ENCODE results near the gene PROX1.

Gene PROX1

GRCh38 chr1:213987927-213988506 lies at the start of gene PROX1:
TSS of gene PROX1 (plus strand) at chr1:213987973. CDS start at chr1:213996536, 8,563 bp downstream.
- DNase-seq: no peak

- no peak for DNase-seq
These were observed 49.0 kb upstream of the PROX1 start for GRCh38 chr1:213938776-213939175.

GRCh38 chr1:213939888-213940287 lies 47.9 kb upstream of the PROX1 start:
- DNase-seq: no peak

- no peak for DNase-seq
These were observed 46.8 kb upstream of the PROX1 start for GRCh38 chr1:213940947-213941346.

GRCh38 chr1:213942061-213942460 lies 45.7 kb upstream of the PROX1 start:
- no peak for DNase-seq

GRCh38 chr1:213947200-213947801 lies 40.5 kb upstream of the PROX1 start:
- DNase-seq: no peak

GRCh38 chr1:213951876-213952275 lies 35.9 kb upstream of the PROX1 start:
- DNase-seq: no peak

GRCh38 chr1:213953806-213954205 lies 34.0 kb upstream of the PROX1 start:
- DNase-seq: no peak

GRCh38 chr1:213956295-213956770 lies 31.4 kb upstream of the PROX1 start:
- DNase-seq: no peak

- DNase-seq: no peak
These were observed 29.4 kb upstream of the PROX1 start for GRCh38 chr1:213958346-213958745.

GRCh38 chr1:213960963-213961362 lies 26.8 kb upstream of the PROX1 start:
- no peak for DNase-seq

- no peak for DNase-seq
These were observed 25.3 kb upstream of the PROX1 start for GRCh38 chr1:213962508-213962907.

- DNase-seq: no peak
These were observed 21.7 kb upstream of the PROX1 start for GRCh38 chr1:213966122-213966521.

- no peak for DNase-seq
These were observed 19.5 kb upstream of the PROX1 start for GRCh38 chr1:213968146-213968825.

- DNase-seq: no peak
These were observed 17.7 kb upstream of the PROX1 start for GRCh38 chr1:213969958-213970555.

- DNase-seq: no peak
These were observed 15.6 kb upstream of the PROX1 start for GRCh38 chr1:213972141-213972540.

- DNase-seq: no peak
These were observed 14.6 kb upstream of the PROX1 start for GRCh38 chr1:213973129-213973528.

GRCh38 chr1:213976665-213977485 lies 10.9 kb upstream of the PROX1 start:
- DNase-seq: no peak

GRCh38 chr1:213977486-213977842 lies 10.3 kb upstream of the PROX1 start:
- DNase-seq: no peak

- DNase-seq: no peak
These were observed 9.9 kb upstream of the PROX1 start for GRCh38 chr1:213977909-213978308.

- DNase-seq: no peak
These were observed 7.8 kb upstream of the PROX1 start for GRCh38 chr1:213979751-213980586.

- DNase-seq: no peak
These were observed 6.9 kb upstream of the PROX1 start for GRCh38 chr1:213980906-213981305.

Data from stimulated activated CD4-positive, alpha-beta T cell treated with anti-CD3 and anti-CD28 coated beads, Interleukin-2, amount 100 ng/mL, for 24 hours (primary cell).